MCF 10A (cell line): Measurements from ENCODE around the gene PLXNA3. TPM values are rescaled to one million over a fixed set of nuclear protein-coding genes. Genes with fewer than 3 reads are reported as not detected.

Source experiments
- BruUV-seq: library from RNA; stranded (reverse); fragments of 400-500 nt; replicated peaks from 2 replicates; lab custom pipeline; 2021; lab: Mats Ljungman, UMichigan
- CTCF ChIA-PET: fragments of 300-600 bp; sonication (Branson Sonifier 250); formaldehyde crosslinking; extraction: SDS; loops from one replicate; lab custom pipeline; 2021; ENCODE audit warnings: antibody characterized with exemption, inconsistent platforms; lab: Yijun Ruan, JAX
- POLR2A ChIA-PET: fragments of 300-600, 350-650 bp; sonication (Branson Sonifier 250); formaldehyde crosslinking; extraction: SDS; loops from one replicate; lab custom pipeline; 2020; ENCODE audit warnings: antibody characterized with exemption, inconsistent platforms; lab: Yijun Ruan, JAX
- DNase-seq: peaks from one replicate; pipeline ENCODE4 v3.0.0-alpha.2; 2018; ENCODE audit not compliant: unreplicated experiment
- H3K27ac Mint-ChIP-seq: one replicate; pipeline ENCODE4 v1.8.0; 2022; ENCODE audit warnings: mild to moderate bottlenecking, low read depth, mixed read lengths; ENCODE audit not compliant: unreplicated experiment
- H3K27me3 Mint-ChIP-seq: one replicate; pipeline ENCODE4 v1.8.0; 2022; ENCODE audit warnings: mixed read lengths; ENCODE audit not compliant: insufficient read depth, unreplicated experiment
- H3K36me3 Mint-ChIP-seq: one replicate; pipeline ENCODE4 v1.8.0; 2022; ENCODE audit warnings: mild to moderate bottlenecking, moderate library complexity, mixed read lengths; ENCODE audit not compliant: insufficient read depth, unreplicated experiment
- H3K4me1 Mint-ChIP-seq: one replicate; pipeline ENCODE4 v1.8.0; 2022; ENCODE audit warnings: mixed read lengths; ENCODE audit not compliant: insufficient read depth, unreplicated experiment
- H3K4me3 Mint-ChIP-seq: one replicate; pipeline ENCODE4 v1.8.0; 2022; ENCODE audit warnings: mild to moderate bottlenecking, moderate library complexity, mixed read lengths; ENCODE audit not compliant: unreplicated experiment
- H3K9me3 Mint-ChIP-seq: one replicate; pipeline ENCODE4 v1.8.0; 2022; ENCODE audit warnings: mixed read lengths; ENCODE audit not compliant: unreplicated experiment
- CTCF ChIP-seq: fragments of 200-600 bp; IDR thresholded peaks from one replicate; pipeline ENCODE4 v1.8.0; 2022; ENCODE audit warnings: antibody characterized with exemption, mild to moderate bottlenecking; ENCODE audit not compliant: unreplicated experiment
- intact Hi-C: fragments of 100-400 bp; cut with micrococcal nuclease; formaldehyde crosslinking; loops from 2 replicates; pipeline ENCODE4 v1.14.1; 2022
- total RNA-seq: library from RNA; stranded (reverse); gene quantifications from 2 replicates; pipeline ENCODE4 v1.2.3, GENCODE V29; 2022

Gene PLXNA3
- total RNA-seq, 1 experiment from 2014 or later: 48.0 TPM

GRCh38 chrX:154486396-154487207, 28.5 kb downstream of the PLXNA3 start, which contains the start of gene UBL4A:
TSS of gene UBL4A (minus strand) at chrX:154486615. CDS start at chrX:154486584, 31 bp downstream.
- Mint-ChIP-seq H3K4me1 (peaks cover 7% of the 10 kb centered on the region), H3K9me3 (no peaks in the 10 kb centered on the region), H3K27me3 (peaks cover 23% of the 10 kb centered on the region), H3K4me3 (peak within 1 kb of the TSS; percentile 65), H3K27ac (no peak within 1 kb of the TSS), H3K36me3 (peaks cover 24% of the 10 kb centered on the region)
- intact Hi-C loops: no loop called here
- CTCF ChIA-PET: interaction anchor here (1.0 to 1.2 kb wide), 3 partner anchors 14 to 113 kb away, joined by 3 to 4 read pairs (median 4); no protein-coding TSS in a partner anchor
- TF ChIP-seq CTCF: no peak
- POLR2A ChIA-PET: interaction anchor here (0.6 to 3.5 kb wide), 15 partner anchors 13 to 1545 kb away, joined by 3 to 13 read pairs (median 4); partner anchors contain the start of genes ATP6AP1, RPL10 and TAFAZZIN
- peak; percentile 26 for DNase-seq
- no TSS peak for BruUV-seq

- intact Hi-C loops: no loop called here
- Mint-ChIP-seq H3K4me3 (peak overlapping the region; percentile 65), H3K27ac (no peak overlapping the region), H3K9me3 (no peaks in the 10 kb centered on the region), H3K27me3 (peaks cover 12% of the 10 kb centered on the region), H3K4me1 (peaks cover under 1% of the 10 kb centered on the region), H3K36me3 (peaks cover 18% of the 10 kb centered on the region)
- no peak for DNase-seq
- no peak for TF ChIP-seq CTCF
- no TSS peak for BruUV-seq
- ChIA-PET POLR2A (interaction anchor here (0.6 to 3.5 kb wide), 5 partner anchors 30 to 334 kb away, joined by 3 to 13 read pairs (median 6); partner anchors contain the start of gene RPL10), CTCF (interaction anchor here (0.6 to 1.2 kb wide), 5 partner anchors 11 to 872 kb away, joined by 3 to 4 read pairs (median 3); no protein-coding TSS in a partner anchor)
Measured at GRCh38 chrX:154487518-154488290, 29.6 kb downstream of the PLXNA3 start.

GRCh38 chrX:154488336-154489075, 30.4 kb downstream of the PLXNA3 start:
- ChIA-PET POLR2A (interaction anchor here (0.6 to 3.2 kb wide), 4 partner anchors 11 to 246 kb away, joined by 3 to 48 read pairs (median 8); partner anchors contain the start of genes FAM3A and RPL10), CTCF (interaction anchor here (0.5 to 1.9 kb wide), 4 partner anchors 11 to 115 kb away, joined by 3 to 9 read pairs (median 4); no protein-coding TSS in a partner anchor)
- Mint-ChIP-seq H3K9me3 (no peaks in the 10 kb centered on the region), H3K27ac (no peak overlapping the region), H3K4me1 (no peaks in the 10 kb centered on the region), H3K27me3 (peaks cover 4% of the 10 kb centered on the region), H3K4me3 (peak overlapping the region; percentile 38), H3K36me3 (peaks cover 18% of the 10 kb centered on the region)
- BruUV-seq: no TSS peak
- DNase-seq: no peak
- no peak for TF ChIP-seq CTCF
- intact Hi-C loops: no loop called here
